HG03175 (cell line): ENCODE measurements around the gene FN1.

Source experiments
- ATAC-seq: cut with Tn5 transposase; IDR thresholded peaks from one replicate; pipeline ENCODE4 v1.9.1; 2021; ENCODE audit warnings: mild to moderate bottlenecking, moderate library complexity; ENCODE audit not compliant: unreplicated experiment

Gene FN1

GRCh38 chr2:215435870-215436704 lies at the start of gene FN1:
FN1 (minus strand) TSS chr2:215436068; CDS start chr2:215435802, 266 bp downstream.
- ATAC-seq = peak; percentile 73

DNA sequence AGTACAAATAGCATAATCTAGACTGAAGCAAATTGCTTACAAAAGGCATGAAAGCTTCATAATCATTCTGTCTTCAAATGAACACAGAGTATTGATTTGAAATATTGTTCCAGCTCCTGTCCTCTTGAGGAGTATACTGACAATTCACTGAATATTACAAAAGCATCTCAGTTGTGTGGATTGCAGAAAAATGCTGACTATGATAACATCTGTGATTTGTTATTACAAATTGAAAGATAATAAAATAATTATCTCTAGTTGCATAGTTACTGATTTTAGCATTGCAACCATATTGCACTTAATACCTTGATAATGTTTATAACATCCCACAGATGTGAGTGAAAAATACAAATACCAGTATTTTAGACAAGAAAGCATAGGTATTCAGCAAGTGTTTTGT lies 49.2 kb upstream of the FN1 start:
- no peak for ATAC-seq

DNA sequence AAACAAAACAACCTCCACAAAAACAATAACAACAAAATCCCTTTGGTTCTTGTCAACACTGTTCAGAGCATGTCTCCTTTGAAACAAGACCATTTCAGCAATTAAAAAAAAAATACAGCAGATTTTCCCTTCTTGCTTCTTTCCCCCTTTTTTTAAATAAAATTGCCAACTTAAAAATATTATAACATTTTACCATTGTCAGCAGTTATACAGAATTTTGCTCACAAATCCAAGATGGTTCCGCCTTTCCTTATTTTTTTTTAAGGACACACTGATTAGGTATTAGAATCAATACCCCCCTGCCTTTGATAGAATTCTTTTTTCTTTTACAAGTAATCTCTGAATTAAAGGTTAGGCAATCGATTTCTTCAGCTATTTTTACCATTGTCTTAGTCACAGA lies 48.7 kb upstream of the FN1 start:
- no peak for ATAC-seq

GRCh38 chr2:215483431-215483830 lies 47.6 kb upstream of the FN1 start:
- no peak for ATAC-seq

- ATAC-seq = no peak
Observed at GRCh38 chr2:215479536-215480240, 43.8 kb upstream of the FN1 start.

GRCh38 chr2:215479121-215479520 lies 43.3 kb upstream of the FN1 start:
- no peak for ATAC-seq

- no peak for ATAC-seq
Observed at GRCh38 chr2:215476424-215476823, 40.6 kb upstream of the FN1 start.

DNA sequence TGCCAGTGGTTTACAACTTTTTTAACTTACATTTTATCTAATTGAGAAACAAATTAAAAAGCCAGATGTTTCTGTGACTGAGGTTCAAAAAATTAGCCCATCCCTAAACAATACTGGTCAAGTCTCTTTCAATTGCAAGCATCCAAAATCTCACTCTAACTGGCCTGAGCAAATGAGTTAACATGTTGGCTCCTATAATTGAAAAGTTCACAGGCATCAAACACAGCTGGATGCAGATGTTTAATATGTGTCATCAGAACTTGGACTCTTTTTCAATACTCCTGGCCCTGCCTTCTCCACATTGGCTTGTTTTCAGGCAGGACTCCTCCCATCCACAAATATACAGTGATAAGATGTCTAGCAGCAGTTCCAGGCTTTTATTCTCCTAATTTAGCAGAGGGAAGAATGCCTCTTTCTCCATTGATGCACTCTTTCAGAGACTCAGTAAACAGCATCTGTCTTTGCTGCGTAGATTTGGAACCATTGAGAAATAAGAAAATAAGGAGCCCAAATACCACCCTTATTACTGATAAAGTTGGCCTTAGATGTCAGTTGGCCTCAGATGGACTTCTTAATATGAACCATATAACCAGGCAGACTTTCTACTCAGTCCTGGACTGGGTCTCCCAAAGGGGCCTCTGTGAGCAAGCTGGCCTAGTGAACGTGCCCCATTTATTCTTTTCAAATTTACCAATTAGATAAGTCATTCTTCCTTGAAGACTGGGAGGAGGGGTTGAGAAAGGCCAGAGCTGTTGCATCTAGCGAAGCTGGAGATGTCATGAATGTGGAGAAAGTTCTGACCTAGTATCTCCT lies 30.4 kb upstream of the FN1 start:
- no peak for ATAC-seq

- no peak for ATAC-seq
Observed at GRCh38 chr2:215465256-215465655, 29.4 kb upstream of the FN1 start.

GRCh38 chr2:215461836-215462532 lies 26.1 kb upstream of the FN1 start:
- ATAC-seq = no peak

GRCh38 chr2:215460682-215461382 lies 25.0 kb upstream of the FN1 start:
- ATAC-seq = no peak

GRCh38 chr2:215455958-215456357 lies 20.1 kb upstream of the FN1 start:
- ATAC-seq = no peak

DNA sequence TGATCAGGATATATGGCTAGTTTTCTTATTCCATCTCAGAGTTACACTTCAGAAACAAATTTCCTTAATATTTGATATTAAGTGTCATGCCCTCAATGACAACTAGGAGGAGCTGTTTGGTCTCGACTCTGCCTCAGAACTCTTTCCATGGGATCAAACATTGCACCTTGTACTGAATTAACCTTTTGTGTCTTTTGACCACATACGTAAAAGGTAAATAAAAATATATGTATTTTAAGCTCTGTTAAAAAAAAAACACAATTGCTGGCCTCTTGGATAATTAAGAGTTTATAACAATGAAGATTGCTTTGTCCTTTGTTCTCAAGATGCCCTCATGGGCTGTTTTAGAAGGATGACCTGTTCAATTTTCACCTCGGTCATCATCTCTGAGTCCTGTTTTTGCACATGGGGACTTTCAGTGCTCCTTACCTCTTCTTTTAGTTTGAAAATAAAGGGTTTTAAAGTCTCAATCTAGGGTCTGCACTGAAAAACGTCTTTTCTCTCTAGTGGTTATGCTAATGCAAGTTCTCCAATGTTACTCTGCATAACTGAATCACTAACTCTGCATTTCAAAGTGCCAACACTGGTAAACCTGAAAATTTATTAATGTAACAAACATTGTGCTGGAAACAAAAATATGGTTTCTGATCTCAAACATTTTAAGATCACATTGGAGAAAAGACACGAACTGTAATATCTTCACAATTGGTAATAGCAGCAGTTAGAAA lies 18.8 kb upstream of the FN1 start:
- peak; percentile 73 for ATAC-seq

- ATAC-seq = no peak
Observed at GRCh38 chr2:215452725-215453124, 16.9 kb upstream of the FN1 start.

DNA sequence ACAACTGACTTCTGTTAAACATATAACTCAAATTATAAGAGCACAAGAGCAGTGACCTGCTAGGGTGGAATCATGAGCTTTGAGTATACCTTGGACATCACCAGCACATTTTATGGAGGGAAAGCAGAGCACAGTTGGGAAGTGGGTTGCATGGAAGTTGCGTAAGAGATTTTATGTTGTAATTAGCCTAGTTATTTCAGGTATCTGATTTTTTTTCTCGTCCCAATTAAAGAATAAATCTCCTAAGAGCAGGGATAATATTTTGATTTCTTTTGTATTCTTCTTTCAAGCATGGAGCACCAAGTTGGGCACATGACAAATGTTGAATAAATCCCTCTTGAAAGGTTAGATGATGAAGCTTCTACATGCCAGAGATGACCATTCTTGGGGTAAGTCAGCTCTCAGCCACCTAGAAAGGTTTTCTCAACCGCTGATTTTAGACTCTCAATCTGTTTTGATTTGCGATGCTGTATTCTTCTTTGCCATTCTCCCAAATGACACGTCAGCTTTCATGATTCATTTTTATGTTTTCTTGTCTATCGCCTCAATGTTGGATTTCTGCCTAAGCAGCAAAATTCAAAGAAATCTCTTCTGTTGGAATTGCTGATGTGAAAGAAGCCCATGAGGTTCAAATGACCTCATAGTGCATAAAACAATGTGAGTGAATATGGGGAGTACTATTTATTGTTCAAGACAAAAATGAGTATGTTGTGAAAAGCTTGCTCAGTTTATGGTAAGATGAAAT lies 15.3 kb upstream of the FN1 start:
- ATAC-seq = no peak

DNA sequence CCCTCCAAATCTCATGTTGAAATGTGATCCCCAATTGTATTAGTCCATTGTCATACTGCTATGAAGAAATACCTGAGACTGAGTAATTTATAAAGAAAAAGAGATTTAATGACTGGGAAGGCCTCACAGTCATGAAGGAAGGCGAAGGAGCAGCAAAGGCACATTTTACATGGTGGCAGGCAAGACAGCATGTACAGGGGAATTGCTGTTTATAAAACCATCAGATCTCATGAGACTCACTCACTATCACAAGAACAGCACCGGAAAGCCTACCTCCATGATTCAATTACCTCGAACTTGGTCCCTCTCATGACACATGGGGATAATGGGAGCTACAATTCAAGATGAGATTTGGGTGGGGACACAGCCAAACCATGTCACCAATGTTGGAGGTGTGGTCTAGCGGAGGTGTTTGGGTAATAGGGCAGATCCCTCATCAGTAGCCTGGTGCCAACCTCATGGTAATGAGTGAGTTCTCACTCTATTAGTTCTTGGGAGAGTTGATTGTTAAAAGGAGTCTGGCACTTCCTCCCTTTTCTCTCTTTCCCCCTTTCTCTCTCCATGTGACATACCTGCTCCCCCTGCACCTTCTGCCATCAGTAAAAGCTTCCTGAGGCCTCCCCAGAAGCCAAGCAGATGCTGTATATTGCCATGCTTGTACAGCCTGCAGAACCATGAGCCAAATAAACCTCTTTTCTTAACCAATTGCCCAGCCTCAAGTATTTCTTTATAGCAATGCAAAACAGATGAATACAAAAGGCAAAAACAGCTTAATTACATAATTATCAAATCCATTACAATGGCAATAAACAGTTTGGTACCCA lies 14.5 kb upstream of the FN1 start:
- ATAC-seq = no peak

GRCh38 chr2:215447673-215448081 lies 11.8 kb upstream of the FN1 start:
- no peak for ATAC-seq

DNA sequence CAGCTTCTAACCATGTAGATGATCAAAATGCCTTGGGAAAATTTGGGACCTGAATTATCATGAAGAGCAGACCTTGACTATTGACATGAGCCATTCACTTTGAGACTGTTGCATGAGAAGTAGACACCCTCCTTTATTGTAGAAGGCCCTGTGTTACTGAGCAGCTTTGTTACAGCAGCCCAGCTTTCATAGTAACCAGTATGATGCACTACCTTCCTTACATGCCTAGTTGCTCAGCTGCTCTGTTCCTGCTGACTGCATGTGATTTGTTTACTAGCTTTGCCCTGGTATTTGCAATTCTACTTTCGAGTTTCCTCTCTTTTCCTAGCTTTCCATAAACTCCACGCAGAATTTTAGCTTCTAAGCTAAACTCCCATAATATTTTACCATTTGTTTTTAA lies 11.2 kb upstream of the FN1 start:
- no peak for ATAC-seq
